Ovary (tissue), 3 donors: Measurements from ENCODE around the gene SPATC1L.
"Not testable (repeated sequence)": the region's sequence is repeated elsewhere in the genome, so short reads cannot be mapped to it uniquely, and the experiment has no call there.

Experiments
- CTCF ChIP-seq, 3 donors: fragments of 450-650 bp in 2 of 3; fragments of 200-600 bp in 1 of 3; IDR thresholded peaks; one replicate each; pipeline versions ENCODE4 v1.5.1 to v1.8.0; 2016 to 2022; ENCODE audit warnings: antibody characterized with exemption in 3 of 3, mild to moderate bottlenecking in 1 of 3
- EP300 ChIP-seq: sonication (generic); formaldehyde crosslinking; IDR thresholded peaks from one replicate; pipeline ENCODE4 v1.6.1; 2017; ENCODE audit warnings: antibody characterized with exemption
- POLR2A ChIP-seq: fragments of 450-650 bp; IDR thresholded peaks from one replicate; pipeline ENCODE4 v1.6.1; 2017; ENCODE audit warnings: antibody characterized with exemption, mild to moderate bottlenecking, moderate library complexity
- donor health status: DM: no; HTN: no; CAD: no.

- TF ChIP-seq CTCF (IDR thresholded peaks at IDR 0.05); POLR2A; EP300: not testable (repeated sequence)
Measured at GRCh38 chr21:46223661-46224060, 39.4 kb upstream of the SPATC1L start.
